Neuron (in vitro differentiated cells): ENCODE data around the gene HEXIM1.
"Not testable (repeated sequence)": the region's sequence is repeated elsewhere in the genome, so short reads cannot be mapped to it uniquely, and the experiment has no call there.

Source experiments
- H2AFZ ChIP-seq: one replicate; pipeline ENCODE4 v1.6.1; 2013; ENCODE audit warnings: low read depth, mild to moderate bottlenecking, inconsistent platforms, low read length, moderate library complexity
- H3K27me3 ChIP-seq: one replicate; pipeline ENCODE4 v1.6.1; 2013; ENCODE audit warnings: low read length; ENCODE audit not compliant: insufficient read depth
- H3K36me3 ChIP-seq: one replicate; pipeline ENCODE4 v1.6.1; 2013; ENCODE audit warnings: low read length; ENCODE audit not compliant: insufficient read depth
- H3K4me1 ChIP-seq: one replicate; pipeline ENCODE4 v1.6.1; 2013; ENCODE audit warnings: low read length; ENCODE audit not compliant: insufficient read depth
- H3K4me3 ChIP-seq: 2 replicates; pipeline ENCODE4 v1.5.1; 2013; ENCODE audit warnings: mild to moderate bottlenecking, low read length, moderate library complexity
- H3K9me3 ChIP-seq: one replicate; pipeline ENCODE4 v1.6.1; 2013; ENCODE audit warnings: low read length

HEXIM1 gene

DNA sequence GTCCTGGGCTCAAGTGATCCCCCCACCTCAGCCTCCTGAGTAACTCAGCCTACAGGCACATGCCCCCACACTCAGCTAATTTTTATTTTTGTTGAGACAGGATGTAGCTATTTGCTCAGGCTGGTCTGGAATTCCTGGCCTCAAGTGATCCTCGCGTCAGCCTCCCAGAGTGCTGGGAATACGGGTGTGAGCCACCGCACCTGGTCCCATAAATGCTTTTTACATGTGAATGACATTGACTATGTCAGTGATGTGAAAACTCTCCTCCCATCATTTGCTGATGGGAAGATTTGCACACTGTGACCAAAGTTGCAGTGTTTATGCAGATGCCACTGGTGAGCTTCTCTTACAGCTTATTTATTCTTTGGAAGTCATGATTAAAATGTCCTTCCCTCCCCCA, 30.9 kb upstream of the HEXIM1 start:
- no peaks in the 10 kb centered on the region for H3K9me3 ChIP-seq
- no peak overlapping the region for H3K4me3 ChIP-seq
- H3K36me3 ChIP-seq: no peaks in the 10 kb centered on the region
- no peaks in the 10 kb centered on the region for H3K4me1 ChIP-seq
- no peak overlapping the region for H2AFZ ChIP-seq
- no peaks in the 10 kb centered on the region for H3K27me3 ChIP-seq

DNA sequence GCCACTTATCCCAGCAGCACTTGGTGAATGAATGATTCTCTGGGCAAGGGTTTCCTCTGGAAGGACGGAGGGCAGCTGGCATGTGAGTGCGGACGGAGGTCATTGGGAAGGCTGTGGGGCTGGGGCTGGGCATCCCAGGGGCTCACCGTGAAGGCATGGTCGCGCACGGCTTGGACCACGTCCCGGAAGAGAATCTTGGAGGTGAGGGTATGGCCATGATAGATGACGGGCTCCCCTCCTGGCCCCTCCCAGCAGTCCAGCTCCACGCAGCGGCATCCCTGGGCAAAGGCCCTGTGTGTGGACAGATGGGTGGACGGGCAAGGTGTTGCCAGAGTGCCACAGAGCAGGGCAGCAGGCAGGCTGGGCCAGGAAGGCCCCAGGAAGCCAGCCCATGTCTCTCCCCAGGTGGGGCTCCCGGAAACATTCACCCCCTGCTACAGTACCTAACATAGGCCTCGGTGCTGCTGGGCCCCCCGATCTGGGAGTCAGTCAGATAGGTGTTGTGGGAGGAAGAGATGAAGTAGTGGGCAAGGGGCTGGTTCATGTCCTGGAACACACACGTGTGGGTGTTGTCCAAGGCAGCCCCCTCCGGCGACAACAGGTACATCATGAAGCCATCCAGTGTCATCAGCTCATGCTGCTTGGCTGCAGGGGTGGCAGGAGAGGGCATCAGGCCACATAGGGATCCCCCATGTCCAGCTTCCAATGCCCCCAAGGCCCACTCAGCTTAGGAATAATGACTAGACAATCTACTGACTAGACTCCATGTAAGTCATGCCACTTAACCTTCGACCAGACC, 30.2 kb upstream of the HEXIM1 start:
- Histone ChIP-seq H3K4me3 (no peak overlapping the region), H3K4me1 (no peaks in the 10 kb centered on the region), H3K27me3 (no peaks in the 10 kb centered on the region), H3K9me3 (no peaks in the 10 kb centered on the region), H3K36me3 (no peaks in the 10 kb centered on the region), H2AFZ (no peak overlapping the region)

DNA sequence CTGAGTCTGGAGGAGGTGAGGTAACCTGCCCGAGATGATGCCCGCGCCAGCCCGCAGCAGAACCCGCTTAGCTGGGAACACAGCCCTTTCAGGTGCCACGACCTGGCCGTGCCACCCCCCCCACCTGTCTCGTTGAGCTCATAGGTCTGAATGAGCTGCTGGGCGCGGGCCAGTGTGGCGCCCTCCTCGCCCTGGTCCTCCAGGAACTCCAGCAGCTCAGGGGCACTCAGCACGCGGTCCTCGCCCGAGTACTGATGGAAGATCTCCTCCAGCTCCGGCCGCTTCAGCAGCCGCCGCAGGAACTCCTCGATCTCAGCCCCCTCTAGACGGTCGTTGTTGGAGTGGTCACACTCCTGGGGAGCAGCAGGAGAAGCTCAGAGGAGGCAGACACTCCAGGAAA, 29.6 kb upstream of the HEXIM1 start:
- H3K36me3 ChIP-seq: no peaks in the 10 kb centered on the region
- no peaks in the 10 kb centered on the region for H3K27me3 ChIP-seq
- no peaks in the 10 kb centered on the region for H3K4me1 ChIP-seq
- H3K4me3 ChIP-seq: no peak overlapping the region
- no peak overlapping the region for H2AFZ ChIP-seq
- no peaks in the 10 kb centered on the region for H3K9me3 ChIP-seq

DNA sequence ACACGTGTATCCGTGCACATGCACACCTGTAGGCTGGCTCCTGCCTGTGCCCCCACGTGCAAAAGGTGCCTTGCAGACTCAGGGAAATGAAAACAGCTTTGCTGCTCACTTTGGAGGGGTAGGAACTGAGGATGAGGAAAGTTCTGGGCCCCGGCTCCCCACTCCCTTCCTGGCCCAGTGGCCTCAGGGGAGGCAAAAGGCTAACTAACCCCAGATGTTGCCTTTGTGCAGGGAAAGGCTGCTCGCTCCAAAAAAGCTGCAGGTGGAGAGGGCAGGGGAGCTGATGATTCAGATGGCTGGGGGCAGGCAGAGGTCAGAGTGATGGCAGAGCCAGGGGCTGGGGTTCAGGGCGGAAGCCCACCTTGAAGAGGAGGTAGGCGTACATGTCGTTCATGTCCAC, 28.3 kb upstream of the HEXIM1 start:
- no peak overlapping the region for H2AFZ ChIP-seq
- H3K36me3 ChIP-seq: no peaks in the 10 kb centered on the region
- peaks cover 4% of the 10 kb centered on the region for H3K4me1 ChIP-seq
- H3K27me3 ChIP-seq: no peaks in the 10 kb centered on the region
- H3K9me3 ChIP-seq: no peaks in the 10 kb centered on the region
- H3K4me3 ChIP-seq: no peak overlapping the region

DNA sequence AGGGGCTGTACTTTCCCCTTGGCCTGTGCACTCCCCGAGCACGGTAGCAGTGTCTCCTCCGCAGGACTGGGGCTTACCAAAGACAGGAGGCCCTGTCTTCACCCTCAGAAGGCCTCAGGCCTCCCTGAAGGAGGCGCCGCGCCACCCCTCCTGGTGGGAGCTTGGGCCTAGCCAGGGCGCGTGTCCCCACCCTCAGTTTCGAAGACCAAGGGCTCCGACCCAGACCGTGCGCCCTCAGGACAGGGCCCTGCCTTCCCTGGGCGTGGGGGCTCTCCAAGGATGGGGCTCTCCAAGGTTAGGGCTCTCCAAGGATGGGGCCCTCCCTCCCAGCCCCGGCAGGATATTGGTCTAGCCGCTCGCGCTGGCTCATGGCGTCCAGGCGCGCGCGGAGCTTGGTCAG, 27.7 kb upstream of the HEXIM1 start:
- Histone ChIP-seq H2AFZ (no peak overlapping the region), H3K4me1 (peaks cover 4% of the 10 kb centered on the region), H3K4me3 (no peak overlapping the region), H3K36me3 (no peaks in the 10 kb centered on the region), H3K27me3 (no peaks in the 10 kb centered on the region), H3K9me3 (no peaks in the 10 kb centered on the region)

DNA sequence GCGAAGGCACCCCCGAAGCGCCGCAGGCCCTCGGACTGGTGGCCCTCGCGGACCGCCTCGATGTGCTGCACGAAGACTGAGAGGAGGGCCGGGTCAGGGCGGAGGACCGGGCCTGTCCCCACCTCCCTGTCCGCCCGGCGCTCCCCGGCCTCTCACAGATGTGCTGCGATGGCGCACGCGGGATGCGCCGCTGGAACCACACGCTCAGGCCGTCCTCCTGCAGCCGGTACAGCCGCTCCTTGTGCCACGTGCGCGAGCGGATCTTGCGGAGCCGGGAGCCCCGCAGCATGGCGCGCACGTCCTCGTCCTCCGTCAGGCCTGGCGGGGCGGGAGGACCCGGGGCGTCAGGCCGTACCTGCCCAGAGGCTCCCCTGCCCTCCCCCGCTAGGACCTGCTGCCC, 27.2 kb upstream of the HEXIM1 start:
- Histone ChIP-seq H3K4me1 (peaks cover 4% of the 10 kb centered on the region), H2AFZ (no peak overlapping the region), H3K27me3 (no peaks in the 10 kb centered on the region), H3K9me3 (no peaks in the 10 kb centered on the region), H3K36me3 (no peaks in the 10 kb centered on the region), H3K4me3 (no peak overlapping the region)

DNA sequence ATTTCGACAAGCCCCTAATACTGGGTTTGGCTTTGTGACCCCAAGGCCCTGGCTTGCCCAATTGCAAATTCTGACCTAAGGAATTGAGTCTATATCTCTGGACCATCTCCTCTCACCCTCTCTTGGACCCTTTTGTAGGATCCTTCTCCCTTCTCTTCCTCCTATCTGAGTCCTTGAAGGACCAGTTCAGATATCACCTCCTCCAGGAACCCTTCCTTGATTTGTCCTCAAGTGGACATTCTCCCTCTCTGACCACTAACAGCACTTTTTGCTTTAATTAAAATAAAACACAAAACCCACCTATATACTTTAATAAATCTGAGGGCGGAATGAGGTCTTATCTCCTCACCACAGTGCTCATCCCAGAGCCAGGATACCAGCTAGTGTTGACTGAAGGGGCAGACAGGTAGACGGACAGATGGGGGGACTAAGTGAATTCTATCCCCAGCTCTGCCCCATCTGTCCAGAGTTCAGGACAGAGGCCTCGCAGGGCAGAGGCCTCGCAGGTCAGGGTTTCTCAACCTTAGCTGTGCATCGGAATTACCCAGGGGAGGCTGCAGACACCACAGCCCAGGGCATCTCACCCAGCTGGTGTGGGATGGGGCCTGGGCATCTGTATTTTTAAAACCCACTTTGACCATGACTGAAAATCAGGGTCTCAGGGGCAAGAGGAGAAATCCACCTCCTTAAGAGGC, 25.1 kb upstream of the HEXIM1 start:
- no peaks in the 10 kb centered on the region for H3K27me3 ChIP-seq
- no peak overlapping the region for H2AFZ ChIP-seq
- H3K4me1 ChIP-seq: peaks cover 17% of the 10 kb centered on the region
- H3K36me3 ChIP-seq: no peaks in the 10 kb centered on the region
- no peak overlapping the region for H3K4me3 ChIP-seq
- H3K9me3 ChIP-seq: no peaks in the 10 kb centered on the region

DNA sequence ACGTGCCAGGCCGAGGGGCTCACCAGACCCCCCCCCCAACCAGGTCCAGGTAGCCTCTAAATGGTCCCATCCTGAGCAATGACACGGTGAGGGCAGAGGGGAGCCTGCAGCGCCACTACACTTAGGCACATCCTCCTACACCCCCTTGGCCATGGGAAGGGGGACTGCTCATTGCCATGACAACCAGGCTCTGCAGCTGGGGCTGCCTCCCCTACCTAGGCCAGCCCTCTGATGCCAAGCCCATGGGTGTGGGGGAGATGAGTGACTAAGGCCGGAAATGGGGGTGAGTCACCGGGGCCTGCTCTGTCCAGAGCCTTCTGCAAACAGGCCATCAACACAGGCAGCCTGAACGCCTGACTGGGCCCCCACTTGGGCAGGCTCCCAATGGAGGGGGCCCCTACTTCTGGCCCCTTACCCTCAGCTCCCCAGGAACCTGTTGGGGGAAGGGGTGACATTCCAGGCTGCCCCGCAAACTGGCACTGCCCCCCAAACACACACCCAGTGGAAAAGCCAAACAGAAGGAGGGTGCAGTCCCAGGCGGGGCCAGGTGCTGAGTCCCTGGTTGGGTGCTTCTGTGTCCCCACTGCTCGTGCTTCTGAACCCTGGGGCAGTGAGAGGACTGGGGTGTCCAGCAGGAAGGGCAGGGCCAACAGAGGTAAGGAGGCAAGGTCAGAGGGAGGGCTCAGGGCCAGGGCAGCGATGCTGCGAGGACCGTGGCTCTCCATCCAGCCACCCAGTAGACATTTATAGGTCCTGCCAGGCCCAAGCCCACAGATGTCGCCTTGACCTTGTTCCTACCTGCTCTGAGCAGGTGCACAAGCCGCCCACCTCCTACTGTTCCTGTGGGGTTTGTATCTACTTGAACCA, 24.1 kb upstream of the HEXIM1 start:
- H2AFZ ChIP-seq: no peak overlapping the region
- no peaks in the 10 kb centered on the region for H3K9me3 ChIP-seq
- no peaks in the 10 kb centered on the region for H3K36me3 ChIP-seq
- H3K4me3 ChIP-seq: no peak overlapping the region
- H3K27me3 ChIP-seq: no peaks in the 10 kb centered on the region
- H3K4me1 ChIP-seq: peaks cover 22% of the 10 kb centered on the region

DNA sequence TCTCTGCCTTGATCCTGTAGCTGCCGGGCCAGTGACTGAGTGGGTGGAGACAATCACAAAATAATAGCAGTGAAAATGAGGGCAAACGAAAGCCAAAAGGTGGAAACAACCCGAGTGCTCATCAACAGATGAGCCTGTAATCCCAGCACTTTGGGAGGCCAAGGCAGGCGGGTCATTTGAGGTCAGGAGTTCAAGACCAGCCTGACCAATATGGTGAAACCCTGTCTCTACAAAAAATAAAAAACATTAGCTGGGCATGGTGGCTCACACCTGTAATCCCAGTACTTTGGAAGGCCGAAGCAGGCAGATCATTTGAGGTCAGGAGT, 23.5 kb upstream of the HEXIM1 start:
- H2AFZ ChIP-seq, H3K9me3 ChIP-seq, H3K27me3 ChIP-seq, H3K36me3 ChIP-seq, H3K4me3 ChIP-seq: not testable (repeated sequence)
- H3K4me1 ChIP-seq: peaks cover 26% of the 10 kb centered on the region

DNA sequence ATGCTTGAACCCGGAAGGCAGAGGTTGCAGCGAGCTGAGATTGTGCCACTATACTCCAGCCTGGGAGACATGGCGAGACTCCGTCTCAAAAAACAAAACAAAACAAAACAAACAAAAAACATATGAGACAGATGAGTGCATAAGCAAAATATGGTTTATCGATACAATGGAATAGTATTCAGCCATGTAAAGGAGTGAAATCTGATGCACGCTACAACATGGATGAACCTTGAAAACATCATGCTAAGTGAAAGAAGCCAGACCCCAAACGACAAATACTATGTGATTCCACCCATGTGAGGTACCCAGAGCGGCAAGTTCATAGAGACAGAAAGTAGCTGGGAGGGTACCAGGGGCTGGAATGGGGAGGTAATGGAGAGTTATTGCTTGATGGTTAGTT, 22.8 kb upstream of the HEXIM1 start:
- H3K4me3 ChIP-seq: no peak overlapping the region
- no peaks in the 10 kb centered on the region for H3K36me3 ChIP-seq
- no peaks in the 10 kb centered on the region for H3K27me3 ChIP-seq
- no peaks in the 10 kb centered on the region for H3K9me3 ChIP-seq
- H3K4me1 ChIP-seq: peaks cover 26% of the 10 kb centered on the region
- H2AFZ ChIP-seq: no peak overlapping the region

DNA sequence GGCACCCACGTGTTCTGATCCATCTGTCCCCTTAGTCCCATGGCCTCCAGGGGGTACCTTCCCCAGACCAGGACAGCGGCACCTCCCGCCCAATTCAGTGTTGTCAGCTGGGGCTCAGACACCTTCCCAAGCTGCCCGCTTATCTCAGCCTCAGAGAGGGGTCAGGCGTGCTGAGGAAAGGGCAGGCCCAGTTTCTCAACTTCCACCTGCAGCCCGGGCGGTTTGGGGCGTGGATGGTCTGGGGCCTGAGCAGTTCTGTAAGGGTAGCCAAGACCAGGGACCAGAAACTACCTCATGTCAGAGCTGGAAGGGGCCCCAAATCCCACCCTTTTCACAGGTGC, 21.1 kb upstream of the HEXIM1 start:
- H3K4me3 ChIP-seq: no peak overlapping the region
- H3K36me3 ChIP-seq: no peaks in the 10 kb centered on the region
- H3K27me3 ChIP-seq: no peaks in the 10 kb centered on the region
- peaks cover 26% of the 10 kb centered on the region for H3K4me1 ChIP-seq
- H3K9me3 ChIP-seq: no peaks in the 10 kb centered on the region
- H2AFZ ChIP-seq: no peak overlapping the region

DNA sequence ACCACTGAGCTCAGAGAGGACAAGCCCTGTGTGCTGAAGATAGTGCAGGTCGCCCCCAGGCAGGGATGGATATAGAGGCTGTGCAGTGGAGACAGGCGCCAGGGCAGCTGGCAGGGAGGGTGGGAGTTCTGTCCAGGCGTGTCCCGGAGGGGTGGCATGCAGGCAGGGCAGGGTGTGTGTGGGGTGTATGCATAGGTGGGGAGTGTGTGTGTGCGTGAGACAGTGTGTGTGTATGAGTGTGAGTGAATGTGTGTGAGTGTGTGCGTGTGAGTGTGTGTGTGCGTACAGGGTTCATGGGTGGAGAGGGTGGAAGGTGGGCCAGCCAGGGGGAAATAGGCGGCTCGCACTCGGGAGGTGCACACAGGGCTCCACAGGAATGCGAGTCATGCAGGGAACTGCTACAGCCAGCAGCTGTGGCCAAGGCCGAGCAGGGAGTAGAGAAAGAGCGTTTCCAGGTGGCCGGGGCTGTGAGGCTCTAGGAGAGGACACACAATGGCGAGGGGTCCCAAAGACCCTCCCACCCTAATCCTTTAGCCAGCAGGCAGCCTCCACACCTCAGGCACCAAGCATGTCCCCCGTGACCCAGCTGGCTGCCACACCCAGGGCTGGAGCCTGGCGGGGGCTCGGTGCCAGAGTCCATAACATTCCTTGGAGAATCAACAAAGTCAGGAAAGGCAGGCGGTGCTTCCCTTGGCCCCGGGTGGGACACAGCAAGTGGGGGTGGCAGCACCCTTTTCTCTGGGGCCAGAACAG, 20.6 kb upstream of the HEXIM1 start:
- H3K4me1 ChIP-seq: peaks cover 26% of the 10 kb centered on the region
- H3K36me3 ChIP-seq: no peaks in the 10 kb centered on the region
- H3K9me3 ChIP-seq: no peaks in the 10 kb centered on the region
- H2AFZ ChIP-seq: no peak overlapping the region
- no peak overlapping the region for H3K4me3 ChIP-seq
- H3K27me3 ChIP-seq: no peaks in the 10 kb centered on the region

DNA sequence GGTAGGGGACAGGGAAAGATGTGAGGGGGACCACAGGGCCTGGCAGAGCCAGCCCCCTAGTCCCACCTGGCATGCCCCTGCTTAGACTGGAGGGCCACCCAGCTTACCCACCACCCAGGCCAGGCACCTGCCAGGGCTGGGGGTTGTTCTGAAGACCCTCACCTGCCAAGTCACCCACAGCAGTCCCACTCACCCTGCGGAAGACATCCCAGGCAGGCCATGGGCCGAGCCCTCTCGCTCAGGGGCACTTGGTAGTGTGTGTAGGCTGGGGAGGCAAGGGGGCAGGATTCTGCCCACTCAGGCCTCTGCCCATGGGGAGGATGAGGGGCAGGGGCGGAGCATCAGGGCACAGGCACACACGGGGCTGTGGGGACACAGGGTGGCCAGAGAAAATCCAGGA, 19.9 kb upstream of the HEXIM1 start:
- Histone ChIP-seq H3K36me3 (no peaks in the 10 kb centered on the region), H2AFZ (no peak overlapping the region), H3K4me1 (peaks cover 30% of the 10 kb centered on the region), H3K27me3 (no peaks in the 10 kb centered on the region), H3K9me3 (no peaks in the 10 kb centered on the region), H3K4me3 (no peak overlapping the region)
